Stimulated activated CD8-positive, alpha-beta memory T cell treated with anti-CD3 and anti-CD28 coated beads, Interleukin-2, amount 100 ng/mL, for 48 hours (primary cell): Measurements from ENCODE around the gene TPGS2.
"Not testable (repeated sequence)": the region's sequence is repeated elsewhere in the genome, so short reads cannot be mapped to it uniquely, and the experiment has no call there.

Source experiments
- DNase-seq, 2 donors: peaks; one replicate each; pipeline ENCODE4 v3.0.0-alpha.2; 2020; ENCODE audit warnings: low read depth in 2 of 2

Gene TPGS2

GRCh38 chr18:36825526-36825925, 3.3 kb downstream of the TPGS2 start:
- DNase-seq, result no peak

GRCh38 chr18:36821681-36822080, 7.1 kb downstream of the TPGS2 start:
- no peak for DNase-seq

GRCh38 chr18:36819621-36820020, 9.2 kb downstream of the TPGS2 start:
- no peak for DNase-seq

GRCh38 chr18:36818652-36819051, 10.2 kb downstream of the TPGS2 start:
- no peak for DNase-seq

GRCh38 chr18:36817039-36817438, 11.8 kb downstream of the TPGS2 start:
- DNase-seq, result no peak

- not testable (repeated sequence) for DNase-seq
These were observed 12.7 kb downstream of the TPGS2 start for GRCh38 chr18:36816096-36816495.

- no peak for DNase-seq
These were observed 13.8 kb downstream of the TPGS2 start for GRCh38 chr18:36814994-36815393.

- no peak for DNase-seq
These were observed 15.0 kb downstream of the TPGS2 start for GRCh38 chr18:36813824-36814223.

GRCh38 chr18:36813101-36813775, 15.6 kb downstream of the TPGS2 start:
- no peak for DNase-seq

GRCh38 chr18:36812678-36813077, 16.1 kb downstream of the TPGS2 start:
- DNase-seq, result no peak

GRCh38 chr18:36811955-36812354, 16.8 kb downstream of the TPGS2 start:
- no peak for DNase-seq

GRCh38 chr18:36811430-36811829, 17.4 kb downstream of the TPGS2 start:
- DNase-seq, result no peak

GRCh38 chr18:36809590-36810381, 19.0 kb downstream of the TPGS2 start:
- no peak for DNase-seq

- no peak for DNase-seq
These were observed 20.1 kb downstream of the TPGS2 start for GRCh38 chr18:36808681-36809080.

GRCh38 chr18:36805105-36805504, 23.7 kb downstream of the TPGS2 start:
- DNase-seq, result no peak

- no peak for DNase-seq
These were observed 29.9 kb downstream of the TPGS2 start for GRCh38 chr18:36798738-36799473.

- DNase-seq, result no peak
These were observed 36.0 kb downstream of the TPGS2 start for GRCh38 chr18:36792634-36793283.

GRCh38 chr18:36786686-36787085, 42.1 kb downstream of the TPGS2 start:
- DNase-seq, result no peak

GRCh38 chr18:36783792-36784191, 45.0 kb downstream of the TPGS2 start:
- no peak for DNase-seq

GRCh38 chr18:36782710-36783109, 46.1 kb downstream of the TPGS2 start:
- DNase-seq, result no peak

GRCh38 chr18:36780748-36781147, 48.1 kb downstream of the TPGS2 start:
- no peak for DNase-seq

- no peak for DNase-seq
These were observed 51.2 kb downstream of the TPGS2 start for GRCh38 chr18:36777566-36777965.
